DOHH2 (cell line): ENCODE data around the gene CXCL8.

ENCODE experiments used
- H3F3A ChIP-seq: fragments of 200-600 bp; sonication (generic), shearing (Covaris generic); 2 replicates; pipeline ENCODE4 v1.6.0; 2016; ENCODE audit warnings: antibody characterized with exemption, mild to moderate bottlenecking; ENCODE audit not compliant: control insufficient read depth, insufficient read depth
- H3K27ac ChIP-seq: fragments of 200-600 bp; sonication (generic); 2 replicates; pipeline ENCODE4 v1.5.1; 2014; ENCODE audit warnings: low read depth, mild to moderate bottlenecking, low read length, moderate library complexity
- H3K27me3 ChIP-seq: fragments of 200-600 bp; sonication (generic); 2 replicates; pipeline ENCODE4 v1.6.1; 2014; ENCODE audit warnings: mild to moderate bottlenecking, low read length, mixed read lengths; ENCODE audit not compliant: control insufficient read depth
- H3K36me3 ChIP-seq: fragments of 200-600 bp; sonication (generic); 2 replicates; pipeline ENCODE4 v1.6.1; 2014; ENCODE audit warnings: mild to moderate bottlenecking, low read length, moderate library complexity, mixed read lengths; ENCODE audit not compliant: control insufficient read depth
- H3K4me1 ChIP-seq: fragments of 200-600 bp; sonication (generic); 2 replicates; pipeline ENCODE4 v1.6.1; 2014; ENCODE audit warnings: mild to moderate bottlenecking, low read length, mixed read lengths; ENCODE audit not compliant: control insufficient read depth
- H3K4me2 ChIP-seq: fragments of 200-600 bp; sonication (generic); 2 replicates; pipeline ENCODE4 v1.6.0; 2014; ENCODE audit warnings: mild to moderate bottlenecking, low read length, moderate library complexity
- H3K4me3 ChIP-seq: fragments of 200-600 bp; sonication (generic); 2 replicates; pipeline ENCODE4 v1.5.1; 2014; ENCODE audit warnings: mild to moderate bottlenecking, low read length, mixed read lengths
- H3K79me2 ChIP-seq: fragments of 200-600 bp; sonication (generic); 2 replicates; pipeline ENCODE4 v1.6.1; 2014; ENCODE audit warnings: mild to moderate bottlenecking, low read length, mixed read lengths; ENCODE audit not compliant: control insufficient read depth
- H3K9me2 ChIP-seq: fragments of 200-600 bp; sonication (generic); replicated peaks from 2 replicates; pipeline ENCODE4 v1.6.1; 2014; ENCODE audit warnings: mild to moderate bottlenecking, low read length, mixed read lengths; ENCODE audit not compliant: control insufficient read depth
- H3K9me3 ChIP-seq: fragments of 200-600 bp; sonication (generic); 2 replicates; pipeline ENCODE4 v1.6.1; 2014; ENCODE audit warnings: antibody characterized with exemption, low read length, mixed read lengths; ENCODE audit not compliant: control insufficient read depth, insufficient read depth
- H4K20me1 ChIP-seq: fragments of 200-600 bp; sonication (generic); 2 replicates; pipeline ENCODE4 v1.6.0; 2014; ENCODE audit warnings: low read depth, mild to moderate bottlenecking, antibody characterized with exemption, low read length, moderate library complexity; ENCODE audit not compliant: control insufficient read depth, insufficient read depth
- CTCF ChIP-seq: fragments of 200-600 bp; sonication (generic); IDR thresholded peaks from one replicate; pipeline ENCODE4 v1.5.1; 2014; ENCODE audit warnings: antibody characterized with exemption, mild to moderate bottlenecking, low read depth, low read length; ENCODE audit not compliant: poor library complexity, severe bottlenecking
- EZH2phosphoT487 ChIP-seq: fragments of 200-600 bp; sonication (generic); IDR thresholded peaks from 2 replicates; pipeline ENCODE4 v1.6.1; 2017; ENCODE audit warnings: borderline replicate concordance, mild to moderate bottlenecking, antibody characterized with exemption, low read length, moderate library complexity, mixed read lengths

The CXCL8 gene

GRCh38 chr4:73707269-73707875, 33.0 kb upstream of the CXCL8 start:
- H3K4me3 ChIP-seq, result no peak overlapping the region
- H3K9me3 ChIP-seq, result no peaks in the 10 kb centered on the region
- no peaks in the 10 kb centered on the region for H4K20me1 ChIP-seq
- no peaks in the 10 kb centered on the region for H3F3A ChIP-seq
- TF ChIP-seq EZH2phosphoT487, result no peak
- TF ChIP-seq CTCF, result no peak
- H3K27ac ChIP-seq, result no peak overlapping the region
- no peaks in the 10 kb centered on the region for H3K4me1 ChIP-seq
- no peaks in the 10 kb centered on the region for H3K79me2 ChIP-seq
- no peaks in the 10 kb centered on the region for H3K27me3 ChIP-seq
- H3K36me3 ChIP-seq, result no peaks in the 10 kb centered on the region
- H3K4me2 ChIP-seq, result no peak overlapping the region
- H3K9me2 ChIP-seq, result no peaks in the 10 kb centered on the region

DNA sequence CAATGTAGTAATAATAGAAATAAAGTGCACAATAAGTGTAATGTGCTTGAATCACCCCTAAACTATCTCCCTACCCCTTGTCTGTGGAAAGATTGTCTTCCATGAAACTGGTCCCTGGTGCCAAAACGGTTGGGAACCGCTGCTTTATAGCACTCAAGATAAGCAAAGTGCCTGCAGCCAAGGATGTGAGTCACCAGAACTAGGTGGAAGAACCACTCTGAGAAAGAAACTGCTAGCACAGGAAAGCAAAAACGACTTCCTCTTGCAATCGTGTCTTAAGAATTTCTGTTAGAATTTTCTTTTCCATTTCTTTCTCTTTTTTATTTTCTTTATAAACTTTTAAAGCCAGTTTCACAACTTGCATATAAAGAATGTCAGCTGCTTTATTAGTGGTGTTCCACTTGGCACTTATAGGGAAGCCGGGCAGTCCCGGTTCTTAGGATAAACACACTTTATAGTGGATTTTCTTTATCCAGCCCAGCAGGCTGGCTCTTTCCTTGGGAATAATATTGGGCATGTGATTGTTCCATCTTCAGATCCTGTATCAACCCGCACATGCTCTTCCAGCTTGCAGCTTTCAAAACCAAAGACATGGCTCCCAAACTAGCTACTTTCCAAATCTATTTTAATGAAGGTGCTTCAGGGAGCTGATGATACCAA, 32.3 kb upstream of the CXCL8 start:
- H3K27me3 ChIP-seq, result no peaks in the 10 kb centered on the region
- no peaks in the 10 kb centered on the region for H4K20me1 ChIP-seq
- H3K79me2 ChIP-seq, result no peaks in the 10 kb centered on the region
- TF ChIP-seq CTCF (no peak), EZH2phosphoT487 (no peak)
- no peaks in the 10 kb centered on the region for H3F3A ChIP-seq
- no peak overlapping the region for H3K4me2 ChIP-seq
- no peaks in the 10 kb centered on the region for H3K36me3 ChIP-seq
- no peak overlapping the region for H3K27ac ChIP-seq
- no peaks in the 10 kb centered on the region for H3K9me2 ChIP-seq
- H3K4me3 ChIP-seq, result no peak overlapping the region
- no peaks in the 10 kb centered on the region for H3K4me1 ChIP-seq
- no peaks in the 10 kb centered on the region for H3K9me3 ChIP-seq

- Histone ChIP-seq H3K27ac (no peak overlapping the region), H3K9me3 (no peaks in the 10 kb centered on the region), H3F3A (no peaks in the 10 kb centered on the region), H3K4me3 (no peak overlapping the region), H3K4me1 (no peaks in the 10 kb centered on the region), H4K20me1 (no peaks in the 10 kb centered on the region), H3K79me2 (no peaks in the 10 kb centered on the region), H3K9me2 (no peaks in the 10 kb centered on the region), H3K4me2 (no peak overlapping the region), H3K36me3 (no peaks in the 10 kb centered on the region), H3K27me3 (no peaks in the 10 kb centered on the region)
- TF ChIP-seq CTCF (no peak), EZH2phosphoT487 (no peak)
These were observed 30.8 kb upstream of the CXCL8 start for GRCh38 chr4:73709451-73710033.
